ENCODE measurements around the gene MROH2A.

MROH2A gene

GRCh38 chr2:233833345-233833744 lies 55.2 kb downstream of the MROH2A start:
- peaks cover 0 to 7% of the 10 kb centered on the region in 2 donors for H3K4me1 ChIP-seq (ENCODE audit: control insufficient read depth in 1 of 2, insufficient read depth in 2 of 2, low read length in 2 of 2)
- H3K27ac ChIP-seq (ENCODE audit: low read depth, low read length), result no peak overlapping the region
- no peak overlapping the region for H3K9ac ChIP-seq (ENCODE audit: low read depth in 1 of 2, low read length in 2 of 2)
- no peaks in the 10 kb centered on the region for H3K9me3 ChIP-seq (ENCODE audit: control insufficient read depth in 1 of 2, low read length in 2 of 2)
- H3K36me3 ChIP-seq (ENCODE audit: control insufficient read depth in 1 of 2, insufficient read depth in 2 of 2, low read length in 2 of 2), result peaks cover 0 to 11% of the 10 kb centered on the region in 2 donors
- H3K4me3 ChIP-seq (ENCODE audit: low read depth in 1 of 2, low read length in 2 of 2), result no peak overlapping the region
- no peaks in the 10 kb centered on the region for H3K27me3 ChIP-seq (ENCODE audit: control insufficient read depth in 1 of 2, insufficient read depth in 2 of 2, low read length in 2 of 2)

- no peak overlapping the region for H3K4me3 ChIP-seq (ENCODE audit: low read depth in 1 of 2, low read length in 2 of 2)
- peaks cover 0 to 7% of the 10 kb centered on the region in 2 donors for H3K4me1 ChIP-seq (ENCODE audit: control insufficient read depth in 1 of 2, insufficient read depth in 2 of 2, low read length in 2 of 2)
- H3K27me3 ChIP-seq (ENCODE audit: control insufficient read depth in 1 of 2, insufficient read depth in 2 of 2, low read length in 2 of 2), result no peaks in the 10 kb centered on the region
- peaks cover 0 to 22% of the 10 kb centered on the region in 2 donors for H3K36me3 ChIP-seq (ENCODE audit: control insufficient read depth in 1 of 2, insufficient read depth in 2 of 2, low read length in 2 of 2)
- H3K9me3 ChIP-seq (ENCODE audit: control insufficient read depth in 1 of 2, low read length in 2 of 2), result no peaks in the 10 kb centered on the region
- no peak overlapping the region for H3K9ac ChIP-seq (ENCODE audit: low read depth in 1 of 2, low read length in 2 of 2)
- H3K27ac ChIP-seq (ENCODE audit: low read depth, low read length), result no peak overlapping the region
These were observed 57.4 kb downstream of the MROH2A start for GRCh38 chr2:233835230-233836186.

DNA sequence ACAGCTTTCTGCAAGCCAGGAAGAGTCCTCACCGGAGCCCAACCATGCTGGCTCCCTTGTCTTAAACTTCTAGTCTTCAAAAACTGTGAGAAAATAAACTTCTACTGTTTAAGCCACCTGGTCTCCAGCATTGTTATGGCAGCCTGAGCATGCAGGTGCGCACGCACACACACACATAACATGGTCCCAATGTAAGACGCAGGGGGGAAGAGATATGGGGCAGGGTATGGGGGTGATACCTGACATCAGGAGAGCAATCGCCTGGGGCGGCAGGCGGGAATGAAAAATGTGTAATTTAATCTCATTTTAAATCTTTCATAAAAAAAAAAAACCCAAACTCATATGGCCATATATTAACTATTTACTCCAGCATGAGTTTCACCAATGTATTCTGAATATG lies 58.2 kb downstream of the MROH2A start:
- Histone ChIP-seq H3K27ac (ENCODE audit: low read depth, low read length) (no peak overlapping the region), H3K9ac (ENCODE audit: low read depth in 1 of 2, low read length in 2 of 2) (no peak overlapping the region), H3K9me3 (ENCODE audit: control insufficient read depth in 1 of 2, low read length in 2 of 2) (no peaks in the 10 kb centered on the region), H3K4me1 (ENCODE audit: control insufficient read depth in 1 of 2, insufficient read depth in 2 of 2, low read length in 2 of 2) (peaks cover 0 to 7% of the 10 kb centered on the region in 2 donors), H3K27me3 (ENCODE audit: control insufficient read depth in 1 of 2, insufficient read depth in 2 of 2, low read length in 2 of 2) (no peaks in the 10 kb centered on the region), H3K4me3 (ENCODE audit: low read depth in 1 of 2, low read length in 2 of 2) (no peak overlapping the region), H3K36me3 (ENCODE audit: control insufficient read depth in 1 of 2, insufficient read depth in 2 of 2, low read length in 2 of 2) (peaks cover 0 to 29% of the 10 kb centered on the region in 2 donors)

- peaks cover 0 to 5% of the 10 kb centered on the region in 2 donors for H3K4me1 ChIP-seq (ENCODE audit: control insufficient read depth in 1 of 2, insufficient read depth in 2 of 2, low read length in 2 of 2)
- H3K9ac ChIP-seq (ENCODE audit: low read depth in 1 of 2, low read length in 2 of 2), result no peak overlapping the region
- H3K9me3 ChIP-seq (ENCODE audit: control insufficient read depth in 1 of 2, low read length in 2 of 2), result no peaks in the 10 kb centered on the region
- no peaks in the 10 kb centered on the region for H3K27me3 ChIP-seq (ENCODE audit: control insufficient read depth in 1 of 2, insufficient read depth in 2 of 2, low read length in 2 of 2)
- peaks cover 0 to 38% of the 10 kb centered on the region in 2 donors for H3K36me3 ChIP-seq (ENCODE audit: control insufficient read depth in 1 of 2, insufficient read depth in 2 of 2, low read length in 2 of 2)
- no peak overlapping the region for H3K27ac ChIP-seq (ENCODE audit: low read depth, low read length)
- H3K4me3 ChIP-seq (ENCODE audit: low read depth in 1 of 2, low read length in 2 of 2), result no peak overlapping the region
These were observed 59.6 kb downstream of the MROH2A start for GRCh38 chr2:233837694-233838229.

GRCh38 chr2:233838251-233838650 lies 60.1 kb downstream of the MROH2A start:
- Histone ChIP-seq H3K4me1 (ENCODE audit: control insufficient read depth in 1 of 2, insufficient read depth in 2 of 2, low read length in 2 of 2) (peaks cover 0 to under 1% of the 10 kb centered on the region in 2 donors), H3K9ac (ENCODE audit: low read depth in 1 of 2, low read length in 2 of 2) (no peak overlapping the region), H3K27me3 (ENCODE audit: control insufficient read depth in 1 of 2, insufficient read depth in 2 of 2, low read length in 2 of 2) (no peaks in the 10 kb centered on the region), H3K27ac (ENCODE audit: low read depth, low read length) (no peak overlapping the region), H3K36me3 (ENCODE audit: control insufficient read depth in 1 of 2, insufficient read depth in 2 of 2, low read length in 2 of 2) (peaks cover 0 to 43% of the 10 kb centered on the region in 2 donors), H3K4me3 (ENCODE audit: low read depth in 1 of 2, low read length in 2 of 2) (no peak overlapping the region), H3K9me3 (ENCODE audit: control insufficient read depth in 1 of 2, low read length in 2 of 2) (no peaks in the 10 kb centered on the region)

DNA sequence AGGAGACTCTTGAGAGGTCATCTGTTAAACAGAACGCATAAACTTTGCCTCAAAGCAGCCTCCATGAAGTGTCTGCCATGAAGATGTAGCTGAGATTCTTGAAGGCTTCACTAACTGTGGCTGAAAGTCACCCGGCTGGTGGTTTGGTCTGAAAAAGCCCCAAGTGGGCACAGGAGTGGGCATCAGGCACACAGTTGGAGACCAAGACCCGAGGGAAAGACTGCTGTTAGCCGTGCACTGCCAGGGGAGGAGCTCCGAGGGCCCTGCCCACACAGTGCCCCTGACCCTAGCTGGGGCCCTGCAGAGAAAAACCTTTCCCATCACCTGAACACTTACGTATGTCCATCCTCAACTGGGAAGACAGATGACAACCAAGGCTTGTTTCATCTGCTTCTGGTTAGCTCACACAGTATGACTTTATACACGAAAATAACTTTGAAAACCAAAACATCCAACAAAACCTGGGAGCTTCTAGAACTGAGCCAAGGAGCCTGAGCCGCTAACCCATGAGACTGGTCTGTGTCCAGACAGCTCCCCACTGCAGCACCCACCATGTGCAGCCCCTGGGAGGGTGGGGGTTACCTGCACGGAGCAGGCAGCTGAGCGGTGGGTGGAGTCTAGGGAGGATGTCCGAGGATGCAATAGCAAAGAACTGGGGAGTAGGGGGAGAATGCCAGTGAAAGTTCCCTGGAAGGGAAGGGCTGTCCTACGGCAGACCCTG lies 60.8 kb downstream of the MROH2A start:
- Histone ChIP-seq H3K9me3 (ENCODE audit: control insufficient read depth in 1 of 2, low read length in 2 of 2) (no peaks in the 10 kb centered on the region), H3K9ac (ENCODE audit: low read depth in 1 of 2, low read length in 2 of 2) (no peak overlapping the region), H3K36me3 (ENCODE audit: control insufficient read depth in 1 of 2, insufficient read depth in 2 of 2, low read length in 2 of 2) (peaks cover 0 to 47% of the 10 kb centered on the region in 2 donors), H3K27me3 (ENCODE audit: control insufficient read depth in 1 of 2, insufficient read depth in 2 of 2, low read length in 2 of 2) (no peaks in the 10 kb centered on the region), H3K4me3 (ENCODE audit: low read depth in 1 of 2, low read length in 2 of 2) (no peak overlapping the region), H3K27ac (ENCODE audit: low read depth, low read length) (no peak overlapping the region), H3K4me1 (ENCODE audit: control insufficient read depth in 1 of 2, insufficient read depth in 2 of 2, low read length in 2 of 2) (no peaks in the 10 kb centered on the region)

DNA sequence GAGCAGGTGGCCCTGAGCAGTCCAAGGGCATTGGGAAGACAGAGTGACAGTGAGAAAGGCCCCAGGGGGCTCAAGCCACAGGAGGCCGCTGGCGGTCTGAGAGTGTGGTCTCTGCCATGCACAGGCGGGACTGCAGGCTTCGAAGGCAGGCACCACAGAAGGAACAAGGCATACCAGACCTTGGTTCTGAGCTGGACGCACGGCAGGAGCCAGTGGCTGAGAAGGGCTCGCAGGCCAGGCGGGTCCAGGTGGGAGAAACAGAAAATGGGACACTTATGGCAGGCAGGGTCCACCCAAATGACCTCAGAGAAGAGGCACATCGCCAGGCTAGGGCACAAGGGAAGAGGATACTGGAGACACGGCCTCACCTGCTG lies 61.3 kb downstream of the MROH2A start:
- Histone ChIP-seq H3K9me3 (ENCODE audit: control insufficient read depth in 1 of 2, low read length in 2 of 2) (no peaks in the 10 kb centered on the region), H3K9ac (ENCODE audit: low read depth in 1 of 2, low read length in 2 of 2) (no peak overlapping the region), H3K4me3 (ENCODE audit: low read depth in 1 of 2, low read length in 2 of 2) (no peak overlapping the region), H3K4me1 (ENCODE audit: control insufficient read depth in 1 of 2, insufficient read depth in 2 of 2, low read length in 2 of 2) (no peaks in the 10 kb centered on the region), H3K27me3 (ENCODE audit: control insufficient read depth in 1 of 2, insufficient read depth in 2 of 2, low read length in 2 of 2) (no peaks in the 10 kb centered on the region), H3K36me3 (ENCODE audit: control insufficient read depth in 1 of 2, insufficient read depth in 2 of 2, low read length in 2 of 2) (peaks cover 0 to 50% of the 10 kb centered on the region in 2 donors), H3K27ac (ENCODE audit: low read depth, low read length) (no peak overlapping the region)

DNA sequence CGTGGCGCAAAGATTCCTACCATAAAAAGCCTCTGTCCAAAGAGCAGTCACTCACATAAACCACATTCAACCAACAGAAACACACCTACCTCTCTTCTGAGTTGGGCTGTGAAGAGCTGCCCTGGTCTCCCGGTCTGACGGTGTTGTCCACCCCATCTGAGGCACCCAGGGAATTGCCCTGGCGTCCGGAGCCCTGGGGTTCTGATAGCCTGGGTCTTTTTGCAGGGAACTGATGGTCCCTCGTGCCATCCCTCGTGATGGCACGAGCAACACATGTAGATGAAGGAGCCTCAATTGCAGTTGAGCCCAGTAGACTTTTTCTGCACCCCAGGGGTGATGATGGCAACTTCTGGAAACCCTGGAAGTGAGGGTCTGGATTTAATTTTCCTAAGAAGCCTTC lies 62.4 kb downstream of the MROH2A start:
- Histone ChIP-seq H3K9ac (ENCODE audit: low read depth in 1 of 2, low read length in 2 of 2) (no peak overlapping the region), H3K4me1 (ENCODE audit: control insufficient read depth in 1 of 2, insufficient read depth in 2 of 2, low read length in 2 of 2) (no peaks in the 10 kb centered on the region), H3K27ac (ENCODE audit: low read depth, low read length) (no peak overlapping the region), H3K27me3 (ENCODE audit: control insufficient read depth in 1 of 2, insufficient read depth in 2 of 2, low read length in 2 of 2) (no peaks in the 10 kb centered on the region), H3K36me3 (ENCODE audit: control insufficient read depth in 1 of 2, insufficient read depth in 2 of 2, low read length in 2 of 2) (peaks cover 0 to 50% of the 10 kb centered on the region in 2 donors), H3K4me3 (ENCODE audit: low read depth in 1 of 2, low read length in 2 of 2) (no peak overlapping the region), H3K9me3 (ENCODE audit: control insufficient read depth in 1 of 2, low read length in 2 of 2) (no peaks in the 10 kb centered on the region)

DNA sequence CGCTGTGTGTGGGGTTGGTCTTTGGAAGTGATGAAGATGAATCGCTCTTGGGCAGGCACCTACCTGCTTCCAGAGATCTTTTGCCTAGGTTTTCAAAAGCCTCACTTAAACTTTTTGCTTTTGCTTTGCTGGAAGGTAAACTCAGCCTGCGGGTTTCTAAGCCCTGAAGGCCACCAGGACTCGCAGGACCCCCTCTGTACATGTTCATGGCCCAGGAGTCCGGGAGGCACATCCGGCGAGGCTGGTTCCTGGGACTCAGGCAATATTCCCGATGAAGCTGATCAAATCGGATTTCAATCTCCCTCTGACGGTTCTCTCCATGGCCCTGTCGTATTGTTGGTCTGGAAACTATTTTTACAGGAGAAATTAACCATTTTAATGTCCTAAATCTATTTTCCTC lies 63.1 kb downstream of the MROH2A start:
- Histone ChIP-seq H3K27me3 (ENCODE audit: control insufficient read depth in 1 of 2, insufficient read depth in 2 of 2, low read length in 2 of 2) (no peaks in the 10 kb centered on the region), H3K27ac (ENCODE audit: low read depth, low read length) (no peak overlapping the region), H3K4me3 (ENCODE audit: low read depth in 1 of 2, low read length in 2 of 2) (no peak overlapping the region), H3K9me3 (ENCODE audit: control insufficient read depth in 1 of 2, low read length in 2 of 2) (no peaks in the 10 kb centered on the region), H3K4me1 (ENCODE audit: control insufficient read depth in 1 of 2, insufficient read depth in 2 of 2, low read length in 2 of 2) (no peaks in the 10 kb centered on the region), H3K36me3 (ENCODE audit: control insufficient read depth in 1 of 2, insufficient read depth in 2 of 2, low read length in 2 of 2) (peaks cover 0 to 44% of the 10 kb centered on the region in 2 donors), H3K9ac (ENCODE audit: low read depth in 1 of 2, low read length in 2 of 2) (no peak overlapping the region)
